Measurements from ENCODE around the gene MYH13.

MYH13 gene

DNA sequence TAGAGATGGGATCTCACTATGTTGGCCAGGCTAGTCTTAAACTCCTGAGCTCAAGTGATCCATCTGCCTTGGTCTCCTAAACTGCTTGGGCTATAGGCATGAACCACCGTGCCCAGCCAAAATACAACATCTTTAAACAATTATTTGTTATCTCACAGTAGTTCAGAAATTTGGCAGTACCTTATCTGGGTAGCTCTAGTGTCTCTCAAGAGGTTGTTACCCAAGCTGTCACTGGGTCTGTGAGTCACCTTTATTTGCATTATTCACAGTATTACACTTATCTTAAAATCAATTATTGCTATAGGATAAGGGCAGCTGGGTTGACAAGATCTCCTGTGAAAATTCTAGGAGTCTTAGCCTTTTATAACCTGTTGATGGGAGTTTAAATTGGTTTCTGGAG lies 110.4 kb downstream of the MYH13 start:
- ATAC-seq (no peak), DNase-seq (no peak)
- Mint-ChIP-seq H3K4me1 (no peaks in the 10 kb centered on the region), H3K27ac (no peak overlapping the region), H3K27me3 (peaks cover 14% of the 10 kb centered on the region), H3K4me3 (no peak overlapping the region), H3K9me3 (peaks cover 5 to 6% of the 10 kb centered on the region in 2 donors)

DNA sequence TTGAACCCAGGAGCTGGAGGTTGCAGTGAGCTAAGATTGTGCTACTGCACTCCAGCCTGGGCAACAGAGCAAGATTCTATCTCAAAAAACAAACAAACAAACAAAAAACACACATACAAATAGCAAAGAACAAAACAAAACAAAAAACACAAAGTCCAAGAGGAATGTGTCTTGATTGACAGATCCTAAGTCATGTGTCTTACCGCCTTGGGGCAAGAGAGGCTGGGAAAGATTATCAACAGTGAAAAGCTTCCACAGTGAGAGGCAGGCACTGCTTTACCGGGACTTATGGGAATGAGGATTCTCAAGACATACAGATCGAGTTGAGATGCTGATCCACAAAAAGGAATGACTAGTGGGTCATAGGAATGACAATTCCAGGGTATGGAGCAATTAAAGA lies 111.7 kb downstream of the MYH13 start:
- no peaks in the 10 kb centered on the region for H3K4me1 Mint-ChIP-seq
- H3K4me3 Mint-ChIP-seq = no peak overlapping the region
- H3K27me3 Mint-ChIP-seq = peaks cover 8% of the 10 kb centered on the region
- no peak for ATAC-seq
- no peak overlapping the region for H3K27ac Mint-ChIP-seq
- no peaks in the 10 kb centered on the region for H3K9me3 Mint-ChIP-seq
- DNase-seq = no peak

DNA sequence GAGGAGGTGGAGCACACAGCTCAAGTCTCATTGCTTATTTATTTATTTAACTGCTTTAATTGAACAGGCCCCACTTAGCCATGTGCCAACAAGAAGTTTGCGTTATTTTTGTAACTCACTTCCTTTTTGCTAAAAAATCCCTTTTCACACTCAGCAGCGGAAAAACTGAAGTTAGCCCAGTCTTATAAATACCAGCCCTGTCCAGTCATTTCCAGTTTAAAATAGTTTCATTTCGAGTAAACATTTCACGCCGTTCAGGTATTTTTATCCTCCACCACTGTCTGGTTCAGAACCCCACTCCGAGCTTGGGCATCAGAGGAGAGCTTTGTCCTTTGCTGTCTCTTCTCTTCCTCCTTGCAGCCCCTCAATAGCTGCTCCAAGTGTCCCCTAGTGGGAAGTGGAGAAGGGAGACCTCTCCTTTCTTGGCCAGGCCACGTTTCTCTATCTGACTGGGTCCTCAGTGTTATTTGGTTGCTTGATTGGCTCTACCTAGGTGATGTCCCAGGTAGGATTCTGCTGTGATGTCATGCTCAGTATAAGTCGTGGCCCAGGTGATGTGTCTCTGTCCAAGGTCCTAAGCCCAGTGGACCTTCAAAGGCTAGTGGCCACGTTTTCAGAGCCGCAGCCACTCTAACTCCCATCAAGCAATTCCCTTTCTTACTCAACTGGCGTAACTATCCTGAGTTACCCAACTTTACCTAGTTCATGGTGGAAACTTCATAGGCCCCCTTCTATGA lies 121.4 kb downstream of the MYH13 start:
- DNase-seq (no peak), ATAC-seq (peak; percentile 74)
- no peak overlapping the region for H3K4me3 Mint-ChIP-seq
- peaks cover 17% of the 10 kb centered on the region for H3K27me3 Mint-ChIP-seq
- H3K27ac Mint-ChIP-seq = no peak overlapping the region
- no peaks in the 10 kb centered on the region for H3K9me3 Mint-ChIP-seq
- H3K4me1 Mint-ChIP-seq = peaks cover 8% of the 10 kb centered on the region
